ENCODE measurements around the gene TCF12.
A peak's percentile ranks its signal among the peaks of the same experiment; 100 is the strongest.

The TCF12 gene

GRCh38 chr15:57323806-57324589 lies 405.6 kb downstream of the TCF12 start:
- peak; percentile 31 for DNase-seq

GRCh38 chr15:57324590-57324890 lies 406.1 kb downstream of the TCF12 start:
- no peak for DNase-seq

GRCh38 chr15:57324944-57325679 lies 406.7 kb downstream of the TCF12 start:
- DNase-seq = no peak

GRCh38 chr15:57326196-57326595 lies 407.8 kb downstream of the TCF12 start:
- DNase-seq = no peak

- DNase-seq = peak; percentile 78
Measured at GRCh38 chr15:57327985-57328471, 409.6 kb downstream of the TCF12 start.

- DNase-seq = no peak
Measured at GRCh38 chr15:57328479-57328878, 410.0 kb downstream of the TCF12 start.

- no peak for DNase-seq
Measured at GRCh38 chr15:57328897-57329296, 410.5 kb downstream of the TCF12 start.

GRCh38 chr15:57329582-57330367 lies 411.3 kb downstream of the TCF12 start:
- no peak for DNase-seq

- peak; percentile 40 for DNase-seq
Measured at GRCh38 chr15:57330619-57331340, 412.3 kb downstream of the TCF12 start.

GRCh38 chr15:57332326-57332725 lies 413.9 kb downstream of the TCF12 start:
- no peak for DNase-seq

- DNase-seq = peak; percentile 53
Measured at GRCh38 chr15:57333487-57333886, 415.0 kb downstream of the TCF12 start.

GRCh38 chr15:57334257-57334656 lies 415.8 kb downstream of the TCF12 start:
- no peak for DNase-seq

GRCh38 chr15:57335293-57335715 lies 416.9 kb downstream of the TCF12 start:
- DNase-seq = no peak

- no peak for DNase-seq
Measured at GRCh38 chr15:57335719-57336118, 417.3 kb downstream of the TCF12 start.

- no peak for DNase-seq
Measured at GRCh38 chr15:57337868-57338411, 419.5 kb downstream of the TCF12 start.

- no peak for DNase-seq
Measured at GRCh38 chr15:57339321-57339720, 420.9 kb downstream of the TCF12 start.

All from fibroblast of skin of abdomen (primary cell).